H9 (cell line): ENCODE data around the gene OTOL1. TPM values are rescaled to one million over a fixed set of nuclear protein-coding genes. Genes with fewer than 3 reads are reported as not detected.
"Not testable (repeated sequence)": the region's sequence is repeated elsewhere in the genome, so short reads cannot be mapped to it uniquely, and the experiment has no call there.

Experiments
- DNase-seq: peaks from one replicate; pipeline ENCODE4 v3.0.0-alpha.2; 2017
- H2AFZ ChIP-seq: one replicate; pipeline ENCODE4 v1.6.1; 2013; ENCODE audit warnings: mild to moderate bottlenecking, low read length, control low read depth, moderate library complexity
- H2AK5ac ChIP-seq: 2 replicates; pipeline ENCODE4 v1.6.1; 2013; ENCODE audit warnings: low read length, control low read depth, mixed read lengths; ENCODE audit not compliant: insufficient read length
- H2BK120ac ChIP-seq: one replicate; pipeline ENCODE4 v1.6.1; 2013; ENCODE audit warnings: low read depth, mild to moderate bottlenecking, low read length, control low read depth, inconsistent platforms; ENCODE audit not compliant: poor library complexity, severe bottlenecking
- H2BK12ac ChIP-seq: 2 replicates; pipeline ENCODE4 v1.6.1; 2013; ENCODE audit warnings: low read length, control low read depth, mixed read lengths, low read depth; ENCODE audit not compliant: insufficient read length
- H2BK15ac ChIP-seq: 2 replicates; pipeline ENCODE4 v1.6.1; 2013; ENCODE audit warnings: low read depth, low read length, control low read depth
- H2BK20ac ChIP-seq: one replicate; pipeline ENCODE4 v1.6.1; 2013; ENCODE audit warnings: low read depth, mild to moderate bottlenecking, low read length, control low read depth, inconsistent platforms; ENCODE audit not compliant: poor library complexity, severe bottlenecking
- H2BK5ac ChIP-seq: 2 replicates; pipeline ENCODE4 v1.6.1; 2013; ENCODE audit warnings: low read length, control low read depth, mixed read lengths; ENCODE audit not compliant: insufficient read length
- H3K14ac ChIP-seq: 2 replicates; pipeline ENCODE4 v1.6.1; 2013; ENCODE audit warnings: low read length, control low read depth; ENCODE audit not compliant: insufficient read depth
- H3K18ac ChIP-seq: 2 replicates; pipeline ENCODE4 v1.6.1; 2013; ENCODE audit warnings: low read depth, mild to moderate bottlenecking, mixed read lengths, low read length, control low read depth; ENCODE audit not compliant: insufficient read length
- H3K23ac ChIP-seq: 2 replicates; pipeline ENCODE4 v1.6.1; 2013; ENCODE audit warnings: low read length, control low read depth, mixed read lengths, low read depth; ENCODE audit not compliant: insufficient read length
- H3K23me2 ChIP-seq: 2 replicates; pipeline ENCODE4 v1.6.1; 2013; ENCODE audit warnings: low read depth, mild to moderate bottlenecking, mixed read lengths, low read length, control low read depth; ENCODE audit not compliant: insufficient read length, poor library complexity, severe bottlenecking
- H3K27ac ChIP-seq: 2 replicates; pipeline ENCODE4 v1.5.1; 2013; ENCODE audit warnings: low read length, control low read depth, mixed read lengths, low read depth; ENCODE audit not compliant: insufficient read length
- H3K27me3 ChIP-seq: 2 replicates; pipeline ENCODE4 v1.6.1; 2013; ENCODE audit warnings: low read length, control low read depth, inconsistent platforms; ENCODE audit not compliant: insufficient read depth
- H3K4ac ChIP-seq: 2 replicates; pipeline ENCODE4 v1.6.1; 2013; ENCODE audit warnings: low read depth, mild to moderate bottlenecking, control low read depth, inconsistent platforms, low read length, moderate library complexity
- H3K4me1 ChIP-seq: 2 replicates; pipeline ENCODE4 v1.6.1; 2013; ENCODE audit warnings: low read length, control low read depth, inconsistent platforms; ENCODE audit not compliant: insufficient read depth
- H3K4me2 ChIP-seq: 2 replicates; pipeline ENCODE4 v1.6.1; 2013; ENCODE audit warnings: low read length, control low read depth, mixed read lengths; ENCODE audit not compliant: insufficient read length, insufficient read depth
- H3K56ac ChIP-seq: 2 replicates; pipeline ENCODE4 v1.6.1; 2013; ENCODE audit warnings: low read depth, mild to moderate bottlenecking, mixed read lengths, low read length, control low read depth; ENCODE audit not compliant: insufficient read length
- H3K79me1 ChIP-seq: 2 replicates; pipeline ENCODE4 v1.6.1; 2013; ENCODE audit warnings: low read depth, mild to moderate bottlenecking, moderate library complexity, low read length, control low read depth, inconsistent platforms; ENCODE audit not compliant: insufficient read depth, poor library complexity, severe bottlenecking
- H3K79me2 ChIP-seq: 2 replicates; pipeline ENCODE4 v1.6.1; 2013; ENCODE audit warnings: low read length, control low read depth, inconsistent platforms; ENCODE audit not compliant: insufficient read depth
- H3K9ac ChIP-seq: 2 replicates; pipeline ENCODE4 v1.6.1; 2013; ENCODE audit warnings: low read length, control low read depth, mixed read lengths; ENCODE audit not compliant: insufficient read length; ENCODE audit errors: extremely low read depth
- H3K9me3 ChIP-seq: one replicate; pipeline ENCODE4 v1.6.1; 2013; ENCODE audit warnings: low read depth, low read length, inconsistent platforms; ENCODE audit not compliant: control insufficient read depth
- H3T11ph ChIP-seq: one replicate; pipeline ENCODE4 v1.6.1; 2013; ENCODE audit warnings: mild to moderate bottlenecking, low read length, control low read depth, inconsistent platforms
- H4K20me1 ChIP-seq: one replicate; pipeline ENCODE4 v1.6.1; 2013; ENCODE audit not compliant: control insufficient read depth, insufficient read length, insufficient read depth
- H4K5ac ChIP-seq: 2 replicates; pipeline ENCODE4 v1.6.1; 2013; ENCODE audit warnings: low read depth, mild to moderate bottlenecking, mixed read lengths, low read length, control low read depth; ENCODE audit not compliant: insufficient read length
- H4K8ac ChIP-seq: replicated peaks from 2 replicates; pipeline ENCODE4 v1.6.1; 2013; ENCODE audit warnings: low read length, control low read depth, mixed read lengths, low read depth; ENCODE audit not compliant: insufficient read length
- H4K91ac ChIP-seq: 2 replicates; pipeline ENCODE4 v1.6.1; 2013; ENCODE audit warnings: low read depth, mild to moderate bottlenecking, moderate library complexity, mixed read lengths, low read length, control low read depth; ENCODE audit not compliant: insufficient read length
- H3K27ac Mint-ChIP-seq, 3 experiments: 2 replicates in 2 of 3; 3 replicates in 1 of 3; pipeline ENCODE4 v1.8.0; 2020 to 2021; ENCODE audit warnings: mixed read lengths in 3 of 3, mild to moderate bottlenecking in 1 of 3, moderate library complexity in 1 of 3
- H3K27me3 Mint-ChIP-seq: 2 replicates; pipeline ENCODE4 v1.8.0; 2021; ENCODE audit warnings: low read depth, mild to moderate bottlenecking, moderate library complexity, mixed read lengths
- H3K36me3 Mint-ChIP-seq, 3 experiments: 2 replicates in 2 of 3; 3 replicates in 1 of 3; pipeline ENCODE4 v1.8.0; 2020 to 2021; ENCODE audit warnings: low read depth in 3 of 3, mixed read lengths in 3 of 3; ENCODE audit not compliant: insufficient read depth in 1 of 3
- H3K4me1 Mint-ChIP-seq, 2 experiments: 2 replicates each; pipeline ENCODE4 v1.8.0; 2020; ENCODE audit warnings: mixed read lengths in 2 of 2
- H3K4me3 Mint-ChIP-seq, 2 experiments: 2 replicates in 1 of 2; 3 replicates in 1 of 2; pipeline ENCODE4 v1.8.0; 2020 to 2021; ENCODE audit warnings: mild to moderate bottlenecking in 2 of 2, mixed read lengths in 2 of 2, moderate library complexity in 1 of 2
- H3K9me3 Mint-ChIP-seq, 2 experiments: 2 replicates in 1 of 2; 3 replicates in 1 of 2; pipeline ENCODE4 v1.8.0; 2020; ENCODE audit warnings: mild to moderate bottlenecking in 2 of 2, mixed read lengths in 2 of 2, moderate library complexity in 1 of 2
- WGBS: extraction: QIAGEN DNeasy Blood & Tissue Kit; methylation state at CpG from one replicate; pipeline ENCODE4 v1.1.7; 2013; ENCODE audit warnings: missing lambda C conversion rate, low lambda C conversion rate, mixed read lengths; ENCODE audit not compliant: insufficient read length; ENCODE audit errors: extremely low coverage; 5-methylcytosine and 5-hydroxymethylcytosine counted together
- total RNA-seq: library from RNA; stranded (reverse); gene quantifications from 2 replicates; pipeline ENCODE4 v1.2.1, GENCODE V29; 2021
- TF ChIP-seq, protein P1 (sequence below): fragments of 200-600 bp; sonication (generic); conservative IDR thresholded peaks from 3 replicates; pipeline ENCODE4 v1.8.0; 2021; ENCODE audit warnings: antibody characterized with exemption, mild to moderate bottlenecking

OTOL1 gene
- total RNA-seq, 1 experiment from 2014 or later: not detected

DNA sequence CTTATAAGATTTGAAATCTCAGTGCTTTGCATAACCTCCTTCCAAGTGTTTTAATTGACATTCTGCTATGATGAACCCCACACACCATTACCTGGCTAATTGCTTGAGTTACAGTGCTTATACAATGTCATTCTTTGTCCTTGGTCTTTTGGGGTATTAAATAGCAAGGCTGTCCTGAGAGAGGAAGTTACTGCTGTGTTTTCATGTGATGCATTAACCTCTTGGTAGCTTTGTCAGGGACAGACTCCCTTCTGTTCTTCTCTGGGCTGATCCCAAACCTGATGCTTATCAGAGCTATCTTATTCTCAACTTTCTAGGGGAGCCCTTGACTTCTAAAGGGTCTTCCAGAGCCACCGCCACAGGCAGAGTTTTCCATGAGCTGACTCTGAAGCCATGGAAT lies 12.4 kb upstream of the OTOL1 start:
- H3K9me3 Mint-ChIP-seq: no peaks in the 10 kb centered on the region
- no peak overlapping the region for H3K27ac ChIP-seq
- no peak overlapping the region for H3K18ac ChIP-seq
- H3K79me1 ChIP-seq: no peaks in the 10 kb centered on the region
- no peaks in the 10 kb centered on the region for H3K9me3 ChIP-seq
- no peak overlapping the region for H4K5ac ChIP-seq
- H2BK12ac ChIP-seq: no peak overlapping the region
- no peaks in the 10 kb centered on the region for H3K79me2 ChIP-seq
- no peaks in the 10 kb centered on the region for H3K27me3 Mint-ChIP-seq
- H4K91ac ChIP-seq: no peak overlapping the region
- no peak overlapping the region for H3K27ac Mint-ChIP-seq
- no peaks in the 10 kb centered on the region for H4K20me1 ChIP-seq
- no peaks in the 10 kb centered on the region for H3K27me3 ChIP-seq
- H3K4me3 Mint-ChIP-seq: no peak overlapping the region
- no peak overlapping the region for H3K56ac ChIP-seq
- no peaks in the 10 kb centered on the region for H3K4me1 ChIP-seq
- no peak overlapping the region for H2AFZ ChIP-seq
- H4K8ac ChIP-seq: no peak overlapping the region
- no peak overlapping the region for H2BK5ac ChIP-seq
- no peaks in the 10 kb centered on the region for H3K23me2 ChIP-seq
- no CpG with 5 or more reads among the region's 1 CpG for WGBS
- H3K4ac ChIP-seq: no peak overlapping the region
- H2AK5ac ChIP-seq: no peak overlapping the region
- H3K14ac ChIP-seq: no peak overlapping the region
- H3K4me1 Mint-ChIP-seq: peaks cover 8 to 10% of the 10 kb centered on the region in 2 experiments
- H3K36me3 Mint-ChIP-seq: no peaks in the 10 kb centered on the region
- no peak overlapping the region for H3K9ac ChIP-seq
- H2BK15ac ChIP-seq: no peak overlapping the region
- no peak overlapping the region for H3K4me2 ChIP-seq
- H2BK120ac ChIP-seq: no peak overlapping the region
- H2BK20ac ChIP-seq: no peak overlapping the region
- H3T11ph ChIP-seq: no peak overlapping the region
- H3K23ac ChIP-seq: no peak overlapping the region
- TF ChIP-seq, protein P1, sequence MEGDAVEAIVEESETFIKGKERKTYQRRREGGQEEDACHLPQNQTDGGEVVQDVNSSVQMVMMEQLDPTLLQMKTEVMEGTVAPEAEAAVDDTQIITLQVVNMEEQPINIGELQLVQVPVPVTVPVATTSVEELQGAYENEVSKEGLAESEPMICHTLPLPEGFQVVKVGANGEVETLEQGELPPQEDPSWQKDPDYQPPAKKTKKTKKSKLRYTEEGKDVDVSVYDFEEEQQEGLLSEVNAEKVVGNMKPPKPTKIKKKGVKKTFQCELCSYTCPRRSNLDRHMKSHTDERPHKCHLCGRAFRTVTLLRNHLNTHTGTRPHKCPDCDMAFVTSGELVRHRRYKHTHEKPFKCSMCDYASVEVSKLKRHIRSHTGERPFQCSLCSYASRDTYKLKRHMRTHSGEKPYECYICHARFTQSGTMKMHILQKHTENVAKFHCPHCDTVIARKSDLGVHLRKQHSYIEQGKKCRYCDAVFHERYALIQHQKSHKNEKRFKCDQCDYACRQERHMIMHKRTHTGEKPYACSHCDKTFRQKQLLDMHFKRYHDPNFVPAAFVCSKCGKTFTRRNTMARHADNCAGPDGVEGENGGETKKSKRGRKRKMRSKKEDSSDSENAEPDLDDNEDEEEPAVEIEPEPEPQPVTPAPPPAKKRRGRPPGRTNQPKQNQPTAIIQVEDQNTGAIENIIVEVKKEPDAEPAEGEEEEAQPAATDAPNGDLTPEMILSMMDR: no peak
- no peak for DNase-seq

DNA sequence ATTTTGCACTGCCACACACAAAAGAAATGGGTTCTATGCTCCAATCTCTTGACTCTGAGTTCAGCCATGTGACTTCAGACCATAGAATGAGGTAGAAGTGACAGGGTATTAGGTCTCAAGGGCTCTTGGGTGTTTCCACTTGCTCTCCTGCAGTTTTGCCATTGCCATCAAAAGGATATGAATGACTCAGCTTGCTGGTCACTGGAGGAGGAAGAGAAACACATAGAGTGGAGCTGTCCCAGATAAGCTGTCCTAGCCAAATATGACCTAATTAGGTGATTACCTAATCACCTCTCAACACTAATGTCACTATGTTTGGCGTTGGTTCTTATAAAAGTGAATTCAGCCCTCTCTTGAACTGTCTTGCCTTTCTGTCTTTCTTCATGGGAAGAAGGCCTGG lies 8.3 kb upstream of the OTOL1 start:
- H3K79me1 ChIP-seq, H2BK120ac ChIP-seq, H3K18ac ChIP-seq, H3K27me3 ChIP-seq, H3T11ph ChIP-seq, H2AK5ac ChIP-seq, H3K4ac ChIP-seq, H3K4me1 Mint-ChIP-seq, H2AFZ ChIP-seq, H4K91ac ChIP-seq, H3K4me3 Mint-ChIP-seq, H3K23me2 ChIP-seq, H3K4me1 ChIP-seq, DNase-seq, H3K23ac ChIP-seq, H3K14ac ChIP-seq, H4K20me1 ChIP-seq, H4K5ac ChIP-seq, H2BK20ac ChIP-seq, H3K4me2 ChIP-seq, H3K27ac ChIP-seq, H2BK15ac ChIP-seq, H3K56ac ChIP-seq, H3K9me3 ChIP-seq, H3K9me3 Mint-ChIP-seq, H3K36me3 Mint-ChIP-seq, H2BK12ac ChIP-seq, H3K9ac ChIP-seq, H3K27me3 Mint-ChIP-seq, H3K79me2 ChIP-seq, H3K27ac Mint-ChIP-seq, H2BK5ac ChIP-seq, H4K8ac ChIP-seq: not testable (repeated sequence)
- WGBS: no CpG with 5 or more reads among the region's 1 CpG
